SK-MEL-5 (cell line): ENCODE data around the gene PDLIM7. TPM values are rescaled to one million over a fixed set of nuclear protein-coding genes. Genes with fewer than 3 reads are reported as not detected.
A peak's percentile ranks its signal among the peaks of the same experiment; 100 is the strongest.
"Not testable (repeated sequence)": the region's sequence is repeated elsewhere in the genome, so short reads cannot be mapped to it uniquely, and the experiment has no call there.

ENCODE experiments used
- DNase-seq: peaks from one replicate; pipeline ENCODE4 v3.0.0-alpha.2; 2016; ENCODE audit warnings: low read depth, low spot score
- in situ Hi-C: cut with HindIII; loops from 2 replicates; pipeline ENCODE4 v1.10.0; 2016; ENCODE audit warnings: low sequenced_read_pairs, high pct_unique_total_duplicates, low pct_unique_long_range_greater_than_20kb
- polyA plus RNA-seq, 2 experiments: library from polyadenylated mRNA; depleted of rRNA; stranded (reverse); fragments of >200 nt; gene quantifications; 2 replicates each; pipeline ENCODE4 v1.2.3, GENCODE V29; 2015
- total RNA-seq: library from RNA; depleted of rRNA; stranded (reverse); fragments of >200 nt; shearing (Covaris generic); gene quantifications from 2 replicates; pipeline ENCODE4 v1.2.3, GENCODE V29; 2014; rRNA removed

Gene PDLIM7
- total RNA-seq: 15.8 and 16.8 TPM in 2 replicates
- 48.9 and 49.6 TPM in 2 replicates for polyA plus RNA-seq (2015; cell fraction: cytosol; rRNA removed)
- 73.8 and 84.8 TPM in 2 replicates for polyA plus RNA-seq (2015; cell fraction: nucleus; rRNA removed)

- in situ Hi-C loops: no loop called here
- peak; percentile 92 for DNase-seq
Measured at GRCh38 chr5:177497292-177498012, at the start of gene PDLIM7. PDLIM7 (minus strand) TSS chr5:177497604; CDS start chr5:177496512, 1,092 bp downstream.

GRCh38 chr5:177546258-177546741, 48.9 kb upstream of the PDLIM7 start:
- in situ Hi-C loops: no loop called here
- peak; percentile 79 for DNase-seq

- peak; percentile 81 for DNase-seq
- in situ Hi-C loops: no loop called here
Measured at GRCh38 chr5:177545487-177546257, 48.3 kb upstream of the PDLIM7 start.

GRCh38 chr5:177542816-177543465, 45.5 kb upstream of the PDLIM7 start:
- in situ Hi-C loops: no loop called here
- no peak for DNase-seq

GRCh38 chr5:177540438-177540837, 43.0 kb upstream of the PDLIM7 start:
- DNase-seq: no peak
- in situ Hi-C loops: no loop called here

GRCh38 chr5:177539411-177539810, 42.0 kb upstream of the PDLIM7 start:
- in situ Hi-C loops: no loop called here
- no peak for DNase-seq

- no peak for DNase-seq
- in situ Hi-C loops: no loop called here
Measured at GRCh38 chr5:177538876-177539275, 41.5 kb upstream of the PDLIM7 start.

GRCh38 chr5:177537389-177538361, 40.3 kb upstream of the PDLIM7 start:
- no peak for DNase-seq
- in situ Hi-C loops: no loop called here

GRCh38 chr5:177536386-177536785, 39.0 kb upstream of the PDLIM7 start:
- no peak for DNase-seq
- in situ Hi-C loops: no loop called here

- DNase-seq: no peak
- in situ Hi-C loops: no loop called here
Measured at GRCh38 chr5:177535125-177535524, 37.7 kb upstream of the PDLIM7 start.

GRCh38 chr5:177534433-177534832, 37.0 kb upstream of the PDLIM7 start:
- DNase-seq, in situ Hi-C loops: not testable (repeated sequence)

- DNase-seq: no peak
- in situ Hi-C loops: no loop called here
Measured at GRCh38 chr5:177531209-177531940, 34.0 kb upstream of the PDLIM7 start.

- in situ Hi-C loops: no loop called here
- DNase-seq: no peak
Measured at GRCh38 chr5:177530638-177531037, 33.2 kb upstream of the PDLIM7 start.

GRCh38 chr5:177529247-177530203, 32.1 kb upstream of the PDLIM7 start:
- in situ Hi-C loops: no loop called here
- no peak for DNase-seq

- in situ Hi-C loops: no loop called here
- DNase-seq: no peak
Measured at GRCh38 chr5:177528631-177529030, 31.2 kb upstream of the PDLIM7 start.
